K562 (cell line): ENCODE results near the gene RBFOX1. TPM values are rescaled to one million over a fixed set of nuclear protein-coding genes. Genes with fewer than 3 reads are reported as not detected.

Source experiments
- ATAC-seq: fragments of 200-7000 bp; cut with Tn5 transposase; 3 replicates; pipeline ENCODE4 v1.9.1; 2020; ENCODE audit warnings: moderate library complexity
- BruUV-seq: library from RNA; stranded (reverse); fragments of 400-500 nt; replicated peaks from 2 replicates; lab custom pipeline; 2021; lab: Mats Ljungman, UMichigan
- CTCF ChIA-PET: fragments of 300-600 bp; formaldehyde crosslinking; extraction: SDS; loops from one replicate; lab custom pipeline; 2021; ENCODE audit warnings: low intra/inter-chr PET ratio; lab: Yijun Ruan, JAX
- POLR2A ChIA-PET: fragments of 300-600, 350-650 bp; sonication (Branson Sonifier 250); formaldehyde crosslinking; extraction: SDS; loops from one replicate; lab custom pipeline; 2021; ENCODE audit warnings: antibody characterized with exemption, inconsistent platforms; lab: Yijun Ruan, JAX
- DNase-seq, 4 experiments: peaks; one replicate each; pipeline versions ENCODE4 v3.0.0 to v3.0.0-alpha.2; 2011 to 2018; ENCODE audit warnings: low spot score in 3 of 4, mixed read lengths in 3 of 4; ENCODE audit errors: extremely low read depth in 1 of 4
- FAIRE-seq: peaks from 2 replicates; lab custom pipeline; 2011; peaks lifted over from hg19 to GRCh38; lab: Jason Lieb, UNC
- H2AFZ ChIP-seq: 2 replicates; pipeline ENCODE4 v1.6.0; 2011; ENCODE audit warnings: low read depth, low read length, control low read depth, inconsistent platforms
- H3K27ac ChIP-seq: fragments of 200-600 bp; 3 replicates; pipeline ENCODE4 v1.8.0; 2011; ENCODE audit warnings: low read depth, mild to moderate bottlenecking, control low read depth, inconsistent platforms, low read length, moderate library complexity, mixed read lengths; ENCODE audit errors: extremely low read depth
- H3K27me3 ChIP-seq, 2 experiments: fragments of 300-600 bp in 1 of 2; 2 replicates in 1 of 2; 3 replicates in 1 of 2; pipeline versions ENCODE4 v1.6.0 to v1.8.0; 2011; ENCODE audit warnings: inconsistent platforms in 2 of 2, low read length in 2 of 2, mild to moderate bottlenecking in 1 of 2, mixed read lengths in 1 of 2, moderate library complexity in 1 of 2; ENCODE audit not compliant: control insufficient read depth in 2 of 2, insufficient read depth in 2 of 2
- H3K36me3 ChIP-seq: fragments of 300-600 bp; 3 replicates; pipeline ENCODE4 v1.8.0; 2011; ENCODE audit warnings: mild to moderate bottlenecking, low read length, inconsistent platforms; ENCODE audit not compliant: control insufficient read depth, insufficient read depth
- H3K4me1 ChIP-seq, 2 experiments: fragments of 200-600 bp in 1 of 2; replicated peaks in 1 of 2; 2 replicates in 1 of 2; 3 replicates in 1 of 2; pipeline versions ENCODE4 v1.5.1 to v1.8.0; 2011; ENCODE audit warnings: inconsistent platforms in 2 of 2, low read length in 2 of 2, mild to moderate bottlenecking in 1 of 2, mixed read lengths in 1 of 2, moderate library complexity in 1 of 2; ENCODE audit not compliant: control insufficient read depth in 2 of 2, insufficient read depth in 2 of 2
- H3K4me2 ChIP-seq: 2 replicates; pipeline ENCODE4 v1.6.1; 2011; ENCODE audit warnings: low read length, control low read depth, inconsistent platforms, mixed read lengths; ENCODE audit not compliant: insufficient read depth
- H3K4me3 ChIP-seq: fragments of 200-600 bp; sonication (generic), shearing (Covaris generic); 2 replicates; pipeline ENCODE4 v1.5.1; 2016; ENCODE audit warnings: control low read depth, inconsistent platforms
- H3K79me2 ChIP-seq: fragments of 200-600 bp; 3 replicates; pipeline ENCODE4 v1.8.0; 2011; ENCODE audit warnings: low read length, inconsistent platforms; ENCODE audit not compliant: control insufficient read depth, insufficient read depth
- H3K9ac ChIP-seq, 2 experiments: 2 replicates each; pipeline versions ENCODE4 v1.6.0 to v1.6.1; 2011; ENCODE audit warnings: low read depth in 2 of 2, low read length in 2 of 2, control low read depth in 1 of 2, inconsistent platforms in 1 of 2, mild to moderate bottlenecking in 1 of 2, mixed read lengths in 1 of 2; ENCODE audit not compliant: insufficient read depth in 1 of 2
- H3K9me1 ChIP-seq: one replicate; pipeline ENCODE4 v1.6.0; 2011; ENCODE audit warnings: inconsistent platforms, mild to moderate bottlenecking, low read length, moderate library complexity; ENCODE audit not compliant: control insufficient read depth, insufficient read depth
- H3K9me3 ChIP-seq: replicated peaks from 2 replicates; pipeline ENCODE4 v1.5.1; 2011; ENCODE audit warnings: low read depth, low read length, inconsistent platforms; ENCODE audit not compliant: control insufficient read depth, insufficient read depth
- H4K20me1 ChIP-seq: replicated peaks from 2 replicates; pipeline ENCODE4 v1.6.1; 2011; ENCODE audit warnings: low read length, inconsistent platforms, mixed read lengths; ENCODE audit not compliant: control insufficient read depth, insufficient read depth
- BCL6 ChIP-seq: fragments of 250-450 bp; sonication (Bioruptor Pico); IDR thresholded peaks from 2 replicates; pipeline ENCODE4 v1.4.0; 2020
- MEF2A ChIP-seq: IDR thresholded peaks from 2 replicates; pipeline ENCODE4 v1.6.1; 2011; ENCODE audit warnings: low read depth, mild to moderate bottlenecking, low read length, moderate library complexity; ENCODE audit not compliant: control insufficient read depth
- whole genome bisulfite sequencing: fragments of 100-300 bp; shearing (Covaris generic); methylation state at CpG from one replicate; pipeline ENCODE4 v1.1.6; 2016; ENCODE audit warnings: low coverage, mixed read lengths; ENCODE audit not compliant: insufficient coverage; ENCODE audit errors: missing lambda C conversion rate; 5-methylcytosine and 5-hydroxymethylcytosine counted together
- in situ Hi-C: fragments of 300-500 bp; cut with MboI; formaldehyde crosslinking; loops from 4 replicates; pipeline ENCODE4 v1.15.0; 2018; ENCODE audit warnings: inconsistent platforms, mixed read lengths
- intact Hi-C: fragments of 100-400 bp; cut with micrococcal nuclease; formaldehyde crosslinking; loops from 2 replicates; pipeline ENCODE4 v1.14.2; 2022
- polyA plus RNA-seq, 8 experiments: library from polyadenylated mRNA; depleted of rRNA in 4 of 8; stranded (reverse) in 5 of 8; unstranded in 3 of 8; fragments of >200 nt; fragmentation: Nextera tagmentation in 2 of 8; fragmentation: Illumina TruSeq in 1 of 8; extraction: Ambion mirVana in 2 of 8; extraction: Trizol in 1 of 8; gene quantifications; 2 replicates each; pipeline versions ENCODE4 v1.2.1 to v1.2.3, GENCODE V29; 2011 to 2014; ENCODE audit warnings: inconsistent platforms in 1 of 8, missing spikeins in 1 of 8
- total RNA-seq, 7 experiments: library from RNA; depleted of rRNA in 6 of 7; stranded (reverse); fragments of >200 nt in 6 of 7; fragmentation: Illumina TruSeq in 2 of 7; extraction: Trizol in 2 of 7; gene quantifications; 2 replicates each; pipeline versions ENCODE4 v1.2.1 to v1.2.3, GENCODE V29; 2011 to 2021; ENCODE audit warnings: low replicate concordance in 1 of 7
- TF ChIP-seq, protein P1 (sequence below): sonication (generic); formaldehyde crosslinking; IDR thresholded peaks from 2 replicates; pipeline ENCODE4 v1.8.0; 2023; ENCODE audit warnings: missing genetic modification reagents, mild to moderate bottlenecking, borderline replicate concordance

RBFOX1 gene
- total and polyA plus RNA-seq, 9 of the 15 experiments (the other 6 are each of a cell fraction or from before 2014, with no cell fraction given) = 0.03 TPM; not detected in 8

DNA sequence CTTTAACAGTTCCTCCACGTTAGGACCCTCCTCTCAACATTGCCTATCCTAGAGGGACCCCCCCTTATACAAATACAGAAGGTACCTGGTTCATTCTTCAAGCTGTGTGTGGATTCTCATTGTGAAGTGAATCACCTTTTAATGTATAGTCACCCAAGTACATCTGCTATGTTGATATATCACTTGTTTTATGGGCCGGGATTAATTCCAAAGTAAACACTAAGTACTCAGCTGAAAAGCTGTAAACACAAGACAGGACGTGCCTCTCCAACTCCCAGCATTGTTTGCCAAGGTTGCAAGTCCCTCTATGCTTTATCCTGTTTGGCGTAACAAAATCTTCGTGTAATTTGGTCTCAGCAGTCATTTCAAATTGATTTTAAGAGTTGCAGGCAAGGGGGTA lies 123.6 kb downstream of the RBFOX1 start:
- Histone ChIP-seq H3K79me2 (no peaks in the 10 kb centered on the region), H2AFZ (no peak overlapping the region), H3K4me1 (no peaks in the 10 kb centered on the region), H3K4me2 (no peak overlapping the region), H3K9me1 (no peaks in the 10 kb centered on the region), H3K4me3 (no peak overlapping the region), H4K20me1 (no peaks in the 10 kb centered on the region), H3K36me3 (no peaks in the 10 kb centered on the region), H3K9me3 (no peaks in the 10 kb centered on the region), H3K27me3 (no peaks in the 10 kb centered on the region), H3K9ac (no peak overlapping the region), H3K27ac (no peak overlapping the region)
- no peak for FAIRE-seq
- 2% methylated on average over 5 of the region's 5 CpGs for WGBS
- no peak for ATAC-seq
- ChIA-PET CTCF (no interaction called here), POLR2A (no interaction called here)
- no TSS peak for BruUV-seq
- intact Hi-C loops = no loop called here
- TF ChIP-seq, protein P1, sequence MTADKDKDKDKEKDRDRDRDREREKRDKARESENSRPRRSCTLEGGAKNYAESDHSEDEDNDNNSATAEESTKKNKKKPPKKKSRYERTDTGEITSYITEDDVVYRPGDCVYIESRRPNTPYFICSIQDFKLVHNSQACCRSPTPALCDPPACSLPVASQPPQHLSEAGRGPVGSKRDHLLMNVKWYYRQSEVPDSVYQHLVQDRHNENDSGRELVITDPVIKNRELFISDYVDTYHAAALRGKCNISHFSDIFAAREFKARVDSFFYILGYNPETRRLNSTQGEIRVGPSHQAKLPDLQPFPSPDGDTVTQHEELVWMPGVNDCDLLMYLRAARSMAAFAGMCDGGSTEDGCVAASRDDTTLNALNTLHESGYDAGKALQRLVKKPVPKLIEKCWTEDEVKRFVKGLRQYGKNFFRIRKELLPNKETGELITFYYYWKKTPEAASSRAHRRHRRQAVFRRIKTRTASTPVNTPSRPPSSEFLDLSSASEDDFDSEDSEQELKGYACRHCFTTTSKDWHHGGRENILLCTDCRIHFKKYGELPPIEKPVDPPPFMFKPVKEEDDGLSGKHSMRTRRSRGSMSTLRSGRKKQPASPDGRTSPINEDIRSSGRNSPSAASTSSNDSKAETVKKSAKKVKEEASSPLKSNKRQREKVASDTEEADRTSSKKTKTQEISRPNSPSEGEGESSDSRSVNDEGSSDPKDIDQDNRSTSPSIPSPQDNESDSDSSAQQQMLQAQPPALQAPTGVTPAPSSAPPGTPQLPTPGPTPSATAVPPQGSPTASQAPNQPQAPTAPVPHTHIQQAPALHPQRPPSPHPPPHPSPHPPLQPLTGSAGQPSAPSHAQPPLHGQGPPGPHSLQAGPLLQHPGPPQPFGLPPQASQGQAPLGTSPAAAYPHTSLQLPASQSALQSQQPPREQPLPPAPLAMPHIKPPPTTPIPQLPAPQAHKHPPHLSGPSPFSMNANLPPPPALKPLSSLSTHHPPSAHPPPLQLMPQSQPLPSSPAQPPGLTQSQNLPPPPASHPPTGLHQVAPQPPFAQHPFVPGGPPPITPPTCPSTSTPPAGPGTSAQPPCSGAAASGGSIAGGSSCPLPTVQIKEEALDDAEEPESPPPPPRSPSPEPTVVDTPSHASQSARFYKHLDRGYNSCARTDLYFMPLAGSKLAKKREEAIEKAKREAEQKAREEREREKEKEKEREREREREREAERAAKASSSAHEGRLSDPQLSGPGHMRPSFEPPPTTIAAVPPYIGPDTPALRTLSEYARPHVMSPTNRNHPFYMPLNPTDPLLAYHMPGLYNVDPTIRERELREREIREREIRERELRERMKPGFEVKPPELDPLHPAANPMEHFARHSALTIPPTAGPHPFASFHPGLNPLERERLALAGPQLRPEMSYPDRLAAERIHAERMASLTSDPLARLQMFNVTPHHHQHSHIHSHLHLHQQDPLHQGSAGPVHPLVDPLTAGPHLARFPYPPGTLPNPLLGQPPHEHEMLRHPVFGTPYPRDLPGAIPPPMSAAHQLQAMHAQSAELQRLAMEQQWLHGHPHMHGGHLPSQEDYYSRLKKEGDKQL (CRISPR knock-in tag) = no peak
- TF ChIP-seq MEF2A (no peak), BCL6 (CRISPR knock-in tag) (no peak)
- TF ChIP-seq, all 486 proteins: peak for 0
- DNase-seq = no peak
- in situ Hi-C loops = no loop called here
